ENCODE data around the gene PICK1.

The PICK1 gene

DNA sequence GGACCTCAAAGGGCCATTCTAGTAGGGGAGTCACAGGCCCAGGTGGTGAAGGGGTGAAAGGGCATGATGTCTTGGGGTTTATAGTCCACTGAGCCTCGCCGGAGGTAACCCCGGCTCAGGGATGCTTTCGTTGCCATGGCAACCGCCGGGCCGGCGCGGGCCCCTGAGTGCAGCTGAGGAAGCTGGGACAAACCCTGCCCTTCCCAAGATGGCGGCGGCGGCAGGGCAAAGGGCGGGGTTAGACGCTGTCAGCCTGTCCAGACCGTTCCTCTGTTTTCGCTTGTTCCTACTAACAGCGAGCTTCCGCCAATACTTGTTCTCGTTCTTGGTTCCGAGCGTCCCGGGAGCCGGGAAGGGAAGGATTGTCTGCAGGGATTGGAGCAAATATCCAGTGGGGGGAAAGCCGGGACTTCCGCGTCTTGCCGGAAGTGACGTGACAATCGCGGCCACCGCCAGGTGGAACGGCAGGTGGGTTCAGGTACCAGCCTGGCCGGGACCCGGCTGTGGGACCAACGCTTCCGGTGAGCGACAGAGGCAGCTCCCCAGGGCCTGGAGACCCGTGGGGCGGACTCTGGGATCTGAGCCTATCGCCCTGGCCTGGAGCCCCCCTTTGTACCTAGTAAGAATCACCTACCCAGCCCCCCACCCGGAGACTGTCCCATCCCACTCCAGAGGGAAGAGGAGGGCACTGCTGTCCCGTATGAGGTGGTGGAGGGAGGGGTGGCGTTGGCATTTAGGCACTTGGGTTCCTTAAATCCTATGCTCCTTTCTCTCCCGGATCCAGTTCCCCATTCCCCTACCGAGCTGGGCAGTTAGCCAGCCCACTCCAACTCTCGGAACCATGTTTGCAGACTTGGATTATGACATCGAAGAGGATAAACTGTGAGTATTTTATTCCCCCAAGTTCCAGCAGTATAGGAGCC, at the start of gene PICK1:
Gene PICK1 (plus strand): TSS at position 436 of the 923 bp plus-strand sequence. CDS start 406 bp downstream, at position 842.
- DNase-seq (ENCODE audit: low read depth in 2 of 2, low spot score in 1 of 2) = peak; percentile 43 to 53

DNA sequence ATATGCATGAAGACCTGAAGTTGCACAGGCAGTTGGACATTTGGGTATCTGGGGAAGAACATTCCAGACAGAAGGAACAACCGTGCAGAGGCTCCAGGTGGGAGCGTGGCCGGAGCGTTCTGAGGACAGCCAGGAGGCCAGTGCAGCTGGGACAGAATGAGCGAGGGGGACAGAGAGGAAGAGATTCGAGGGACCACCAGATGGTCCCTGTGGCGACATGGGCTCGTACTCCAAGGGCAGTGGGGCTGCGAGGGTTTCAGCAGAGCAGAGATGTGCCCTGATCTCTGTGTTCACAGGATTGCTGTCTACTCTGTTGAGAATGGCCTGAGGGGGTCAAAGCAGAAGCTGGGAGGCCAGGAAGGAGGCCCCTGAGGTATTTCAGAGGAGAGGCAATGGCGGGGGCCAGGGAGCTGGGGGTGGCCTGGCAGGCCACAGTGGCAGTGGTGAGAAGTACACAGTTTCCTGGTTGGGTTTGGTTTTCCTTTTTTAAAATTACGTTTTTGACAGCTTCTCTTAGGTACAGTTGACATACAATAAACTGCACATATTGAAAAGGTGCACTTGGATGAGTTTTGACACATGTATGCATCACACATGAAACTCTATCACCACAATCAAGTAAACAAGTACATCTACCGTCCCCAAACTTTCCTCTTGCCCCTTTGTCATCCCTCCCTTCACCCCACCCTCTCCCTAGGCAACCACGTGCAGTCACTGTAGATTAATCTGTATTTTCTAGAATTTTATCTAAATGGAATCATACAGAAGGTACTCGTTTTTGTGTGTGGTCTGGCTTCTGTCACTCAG, 48.0 kb upstream of the PICK1 start:
- no peak for DNase-seq (ENCODE audit: low read depth in 2 of 2, low spot score in 1 of 2)

- DNase-seq (ENCODE audit: low read depth in 2 of 2, low spot score in 1 of 2) = no peak
These were observed 44.6 kb upstream of the PICK1 start for GRCh38 chr22:38012604-38013072.

DNA sequence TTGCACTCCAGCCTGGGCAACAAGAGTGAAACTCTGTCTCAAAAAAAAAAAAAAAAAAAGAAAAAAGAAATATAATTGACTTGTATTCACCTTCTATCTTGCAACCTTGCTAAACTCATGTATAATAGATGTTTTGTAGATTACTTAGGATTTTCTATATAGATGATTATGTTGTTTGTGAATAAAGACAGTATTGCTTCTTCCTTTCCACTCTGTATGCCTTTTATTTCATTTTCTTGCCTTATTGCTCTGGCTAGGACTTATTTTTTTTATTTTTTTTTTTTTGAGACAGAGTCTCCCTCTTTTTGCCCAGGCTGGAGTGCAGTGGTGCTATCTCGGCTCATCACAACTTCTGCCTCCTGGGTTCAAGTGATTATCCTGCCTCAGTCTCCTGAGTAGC, 43.1 kb upstream of the PICK1 start:
- no peak for DNase-seq (ENCODE audit: low read depth in 2 of 2, low spot score in 1 of 2)

DNA sequence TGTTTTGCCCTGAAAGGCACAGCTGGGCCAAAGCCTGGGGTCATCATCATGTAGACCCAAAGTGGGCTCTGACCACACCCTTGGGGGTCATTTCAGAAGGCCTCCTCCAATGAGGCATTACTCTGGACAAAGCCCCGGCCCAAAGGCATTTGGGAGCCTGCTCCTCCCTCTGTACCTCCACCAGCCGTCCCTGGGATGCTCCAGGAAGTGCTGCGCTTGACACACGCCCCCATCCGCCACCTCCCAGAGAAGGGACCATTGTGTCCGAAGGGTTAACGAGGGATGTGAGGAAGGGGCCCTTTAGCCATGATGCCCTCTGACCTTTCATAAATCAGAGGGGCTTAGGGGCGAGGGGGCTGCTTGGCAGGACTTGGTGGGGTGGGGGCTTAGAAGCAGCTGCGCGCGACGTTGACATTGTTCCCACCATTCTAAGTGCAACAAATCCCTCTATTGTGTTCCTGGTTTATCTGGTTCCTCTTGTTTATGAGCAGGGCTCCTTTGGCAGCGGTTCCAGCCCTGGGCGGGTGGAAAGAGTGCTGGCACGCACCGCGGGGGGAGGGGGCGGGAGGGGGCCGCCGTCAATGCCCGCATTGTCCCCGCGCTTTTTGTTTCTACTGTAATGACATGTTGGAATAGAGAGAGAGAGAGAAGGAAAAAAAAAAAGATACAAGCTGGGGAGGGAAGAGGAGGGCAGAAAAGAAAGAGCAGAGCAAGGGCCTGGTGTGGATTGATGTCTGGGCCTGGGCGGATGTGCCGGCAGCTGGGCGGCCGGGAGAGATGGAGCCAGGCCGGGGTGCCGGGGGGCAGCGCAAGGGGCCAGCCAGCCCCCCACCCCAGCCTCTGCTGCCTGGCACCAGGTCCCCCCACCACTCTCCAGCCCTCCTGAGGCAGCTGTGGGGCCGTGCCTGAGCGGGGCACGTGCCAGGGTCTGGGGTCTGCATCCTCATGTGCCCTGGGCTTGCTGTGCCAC, 40.7 kb upstream of the PICK1 start:
- no peak for DNase-seq (ENCODE audit: low read depth in 2 of 2, low spot score in 1 of 2)

GRCh38 chr22:38017272-38017920, 39.8 kb upstream of the PICK1 start:
- DNase-seq (ENCODE audit: low read depth in 2 of 2, low spot score in 1 of 2) = no peak

DNA sequence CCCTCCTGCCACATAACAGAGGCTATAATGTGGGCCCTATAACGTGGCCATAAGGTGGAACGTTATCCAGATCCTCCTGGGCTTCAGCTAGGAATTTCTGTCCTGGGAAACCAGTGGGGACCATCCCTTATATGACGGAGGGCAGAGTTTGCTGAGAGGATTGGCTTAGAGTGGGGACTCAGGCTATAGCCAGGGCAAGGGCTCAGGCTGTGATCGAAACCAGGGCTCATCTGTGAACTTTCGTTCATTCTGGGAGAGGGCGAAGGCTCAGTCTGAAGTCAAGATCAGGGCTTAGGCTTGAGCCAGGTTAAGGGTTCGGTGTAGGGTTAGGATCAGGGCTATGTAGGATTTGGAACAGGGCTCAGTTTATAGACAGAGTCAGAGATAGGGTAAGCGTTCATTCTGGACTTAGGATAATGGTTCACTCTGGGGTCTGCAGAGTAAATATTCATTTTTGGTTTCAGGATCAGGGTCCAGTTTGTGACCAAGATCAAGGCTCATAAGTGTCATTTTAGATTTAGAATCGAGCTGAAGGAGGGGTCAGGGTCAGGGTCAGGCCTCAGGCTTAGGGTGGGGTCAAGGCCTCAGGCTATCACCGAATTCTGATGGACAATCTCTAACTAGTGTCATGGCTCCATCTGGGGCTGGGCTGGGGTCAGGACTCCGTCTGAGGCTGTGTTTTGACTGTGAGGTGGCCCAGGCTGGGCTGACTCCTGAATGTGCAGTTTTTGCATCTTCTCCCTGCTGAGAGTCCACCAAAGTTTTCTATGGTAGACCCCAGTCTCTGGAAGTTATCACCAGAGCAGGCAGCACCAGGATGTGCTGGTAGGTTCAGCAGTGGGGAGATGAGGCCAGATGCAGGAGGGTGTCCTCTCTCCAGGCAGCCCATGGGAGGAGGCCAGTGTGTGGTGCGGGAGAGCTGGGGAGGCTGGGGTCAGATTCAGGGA, 39.0 kb upstream of the PICK1 start:
- no peak for DNase-seq (ENCODE audit: low read depth in 2 of 2, low spot score in 1 of 2)

DNA sequence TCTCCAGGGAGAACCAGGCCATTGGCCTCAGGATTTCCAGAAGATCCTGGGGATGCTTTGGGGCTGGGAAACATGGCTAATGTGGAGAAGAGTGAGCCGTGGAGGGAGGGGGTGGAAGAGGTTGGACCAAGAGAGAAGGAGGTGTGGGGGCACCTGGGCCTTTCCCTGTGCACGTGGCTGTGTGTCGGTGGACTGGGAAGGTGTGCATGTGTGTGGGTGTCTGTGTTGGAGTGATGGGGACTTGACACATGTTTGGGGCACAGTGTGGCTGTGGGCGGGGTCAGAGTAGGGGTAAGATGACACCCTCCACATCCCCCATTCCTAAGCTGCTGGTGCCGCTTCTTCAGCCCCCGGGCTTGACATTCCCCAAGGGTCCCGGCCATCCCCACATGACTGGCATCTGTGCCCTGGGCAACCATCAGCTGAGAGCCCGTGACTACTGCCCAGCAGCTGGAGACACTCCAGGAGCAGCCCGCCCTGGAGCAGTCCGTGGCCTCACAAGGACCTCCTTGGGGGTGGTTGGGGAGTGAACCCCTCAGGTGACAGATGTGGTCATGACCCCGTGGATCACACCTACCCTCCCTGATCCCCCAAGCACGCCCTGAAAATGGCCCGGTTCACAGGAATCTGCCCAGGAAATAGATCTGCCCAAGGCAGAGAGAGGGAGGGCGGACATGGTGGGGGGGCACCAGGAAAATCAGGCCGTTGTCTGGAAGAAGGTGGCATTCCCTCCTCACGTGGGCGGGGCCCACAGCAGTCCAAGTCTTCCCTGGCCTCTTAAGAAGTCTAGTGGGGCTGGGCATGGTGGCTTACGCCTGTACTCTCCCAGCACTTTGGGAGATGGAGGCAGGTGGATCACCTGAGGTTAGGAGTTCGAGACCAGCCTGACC, 38.0 kb upstream of the PICK1 start:
- no peak for DNase-seq (ENCODE audit: low read depth in 2 of 2, low spot score in 1 of 2)

- no peak for DNase-seq (ENCODE audit: low read depth in 2 of 2, low spot score in 1 of 2)
These were observed 36.0 kb upstream of the PICK1 start for GRCh38 chr22:38021206-38021605.

- no peak for DNase-seq (ENCODE audit: low read depth in 2 of 2, low spot score in 1 of 2)
These were observed 34.2 kb upstream of the PICK1 start for GRCh38 chr22:38023045-38023444.

- DNase-seq (ENCODE audit: low read depth in 2 of 2, low spot score in 1 of 2) = no peak
These were observed 31.7 kb upstream of the PICK1 start for GRCh38 chr22:38025514-38025913.

DNA sequence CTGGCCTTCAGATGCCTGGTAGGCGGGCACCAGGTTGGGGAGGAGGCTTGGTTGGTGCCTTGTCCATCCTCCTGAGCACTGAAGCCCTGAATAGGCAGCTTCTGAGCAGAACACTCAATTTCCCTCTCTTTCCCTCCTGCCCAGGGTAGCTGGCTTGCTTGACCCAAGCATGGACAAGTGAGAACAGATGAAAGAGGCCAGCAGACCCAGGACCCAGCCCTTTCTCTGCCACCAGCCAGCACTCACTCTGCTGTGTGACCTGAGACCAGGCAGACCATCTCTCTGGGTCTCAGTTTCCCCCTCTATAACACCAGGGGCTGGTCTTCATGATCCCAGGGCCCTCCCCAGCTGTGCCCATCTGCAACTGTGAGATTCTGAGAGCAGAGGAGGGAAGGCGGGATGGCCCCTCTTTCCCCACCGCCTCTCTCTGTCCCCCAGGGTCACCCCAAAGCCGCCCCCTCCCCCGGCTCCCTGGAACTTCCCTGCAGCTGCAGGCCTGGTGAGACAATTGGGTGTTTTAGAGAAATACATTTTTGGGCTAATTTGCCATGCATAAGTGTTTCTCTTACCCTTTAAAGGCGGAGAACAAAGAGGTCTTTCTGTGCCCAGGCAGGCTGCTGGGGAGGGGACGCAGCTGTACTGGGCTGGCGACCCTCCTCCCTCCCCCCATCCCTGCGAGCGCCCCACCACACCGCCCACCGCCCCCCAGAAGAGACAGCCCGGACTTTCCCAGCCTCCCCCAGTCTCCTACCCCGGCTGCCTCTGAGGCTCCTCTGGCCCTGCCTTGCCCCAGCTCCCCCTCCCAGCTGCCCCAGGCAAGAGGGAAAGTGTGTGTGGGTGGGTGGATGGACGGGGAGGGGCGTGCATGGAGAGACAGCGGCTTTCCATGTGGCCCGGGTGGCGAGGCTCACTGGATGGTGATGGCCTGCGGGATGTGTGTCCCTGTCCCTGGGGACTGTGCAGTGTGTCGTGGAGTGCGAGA, 30.8 kb upstream of the PICK1 start:
- no peak for DNase-seq (ENCODE audit: low read depth in 2 of 2, low spot score in 1 of 2)

- no peak for DNase-seq (ENCODE audit: low read depth in 2 of 2, low spot score in 1 of 2)
These were observed 29.7 kb upstream of the PICK1 start for GRCh38 chr22:38027487-38027886.

GRCh38 chr22:38028344-38029130, 28.7 kb upstream of the PICK1 start:
- DNase-seq (ENCODE audit: low read depth in 2 of 2, low spot score in 1 of 2) = no peak

GRCh38 chr22:38029370-38029769, 27.8 kb upstream of the PICK1 start:
- no peak for DNase-seq (ENCODE audit: low read depth in 2 of 2, low spot score in 1 of 2)

DNA sequence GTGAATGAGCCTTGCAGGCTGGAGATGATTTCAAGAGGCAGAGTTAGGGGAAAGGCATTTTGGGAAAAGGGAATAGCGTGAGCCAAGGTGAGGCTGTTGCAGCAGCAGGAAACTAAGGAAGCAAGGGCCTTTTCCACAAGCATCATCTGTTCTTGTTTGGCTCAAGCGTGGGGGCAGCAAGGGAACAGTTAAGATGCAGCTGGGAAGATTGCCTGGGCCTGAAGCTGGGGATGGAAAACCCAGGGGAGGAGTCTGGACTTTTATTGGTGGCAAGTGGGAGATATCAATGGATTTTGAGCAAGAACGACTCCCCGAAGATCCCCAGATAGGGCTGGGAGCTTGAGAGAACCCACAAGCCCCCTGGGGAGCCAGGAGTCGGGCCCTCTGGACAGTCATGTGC, 27.3 kb upstream of the PICK1 start:
- no peak for DNase-seq (ENCODE audit: low read depth in 2 of 2, low spot score in 1 of 2)

Data from stimulated activated CD8-positive, alpha-beta memory T cell treated with anti-CD3 and anti-CD28 coated beads, Interleukin-4, amount 100 ng/mL, for 1 hour (primary cell).